ENCODE results near the gene CACNA1C. TPM values are rescaled to one million over a fixed set of nuclear protein-coding genes. Genes with fewer than 3 reads are reported as not detected.

CACNA1C gene
- total and polyA plus RNA-seq, 8 donors: 0.31 to 55.8 (median 7.2) TPM

- intact Hi-C loops (cut with DNase I; ENCODE audit: low total_unique reads): no loop called here
- Histone ChIP-seq H3K4me1 (peaks cover 0 to 15% (median 0%) of the 10 kb centered on the region in 4 donors), H3K27ac (no peak overlapping the region)
These were observed 319.4 kb downstream of the CACNA1C start for GRCh38 chr12:2372178-2372577.

DNA sequence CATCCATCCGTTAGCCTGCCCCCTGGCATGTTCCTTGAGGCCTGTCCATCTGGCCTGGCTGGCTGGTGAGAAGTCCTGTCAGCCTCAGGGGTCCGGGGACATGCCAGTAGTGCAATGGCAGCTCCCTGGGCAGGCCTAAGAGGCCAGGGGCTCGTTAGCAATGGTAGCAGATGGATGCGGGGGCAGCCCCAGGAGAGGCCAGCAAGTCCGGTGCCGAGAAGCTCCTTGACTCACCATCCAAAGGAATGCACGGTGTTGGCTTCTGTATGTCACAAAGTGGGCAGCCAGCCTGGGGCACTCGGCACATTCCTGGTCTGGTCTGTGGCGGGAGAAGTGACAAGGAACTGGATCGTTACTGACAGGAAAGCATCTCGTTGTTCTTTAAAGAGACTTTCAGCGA lies 319.9 kb downstream of the CACNA1C start:
- no peak for DNase-seq
- no peak for TF ChIP-seq EP300 (IDR thresholded peaks at IDR 0.05)
- TF ChIP-seq POLR2AphosphoS5 (IDR thresholded peaks at IDR 0.05): peak in 1 of 3 donors; percentile 12
- WGBS, 5 donors: 74 to 92% (median 86%) methylated on average over 12 of the region's 12 CpGs
- no peak overlapping the region for H3K4me3 ChIP-seq
- H3K4me1 ChIP-seq: peaks cover 0 to 18% (median 0%) of the 10 kb centered on the region in 4 donors
- no peak overlapping the region for H3K27ac ChIP-seq
- H3K9me3 ChIP-seq: no peaks in the 10 kb centered on the region
- H3K27me3 ChIP-seq: no peaks in the 10 kb centered on the region
- intact Hi-C loops (cut with DNase I; ENCODE audit: low total_unique reads): no loop called here
- H3K36me3 ChIP-seq: no peaks in the 10 kb centered on the region

More at GRCh38 chr12:2372178-2372577, 319.4 kb downstream of the CACNA1C start:
- H3K36me3 ChIP-seq: no peaks in the 10 kb centered on the region
- H3K27me3 ChIP-seq: no peaks in the 10 kb centered on the region
- H3K9me3 ChIP-seq: no peaks in the 10 kb centered on the region
- no peak for DNase-seq
- WGBS, 5 donors: 73 to 78% (median 74%) methylated on average over 6 of the region's 6 CpGs
- TF ChIP-seq POLR2A (IDR thresholded peaks at IDR 0.05): no peak
- H3K4me3 ChIP-seq: no peak overlapping the region

GRCh38 chr12:2373307-2373706 lies 320.5 kb downstream of the CACNA1C start:
- H3K9me3 ChIP-seq: no peaks in the 10 kb centered on the region
- H3K27me3 ChIP-seq: no peaks in the 10 kb centered on the region
- 81 to 91% (median 90%) methylated on average over 8 of the region's 8 CpGs for WGBS, 5 donors
- H3K4me1 ChIP-seq: peaks cover 0 to 18% (median 0%) of the 10 kb centered on the region in 4 donors
- intact Hi-C loops (cut with DNase I; ENCODE audit: low total_unique reads): no loop called here
- no peak overlapping the region for H3K27ac ChIP-seq
- H3K36me3 ChIP-seq: no peaks in the 10 kb centered on the region
- no peak for DNase-seq
- TF ChIP-seq POLR2A (IDR thresholded peaks at IDR 0.05) (no peak), EP300 (IDR thresholded peaks at IDR 0.05) (no peak), POLR2AphosphoS5 (IDR thresholded peaks at IDR 0.05) (no peak), CTCF (IDR thresholded peaks at IDR 0.05) (no peak)
- no peak overlapping the region for H3K4me3 ChIP-seq

GRCh38 chr12:2374092-2374906 lies 321.5 kb downstream of the CACNA1C start:
- Histone ChIP-seq H3K4me1 (peaks cover 0 to 24% (median 0%) of the 10 kb centered on the region in 4 donors), H3K4me3 (no peak overlapping the region), H3K36me3 (no peaks in the 10 kb centered on the region), H3K9me3 (no peaks in the 10 kb centered on the region), H3K27me3 (no peaks in the 10 kb centered on the region), H3K27ac (no peak overlapping the region)
- no peak for DNase-seq
- TF ChIP-seq POLR2A (IDR thresholded peaks at IDR 0.05) (no peak), CTCF (IDR thresholded peaks at IDR 0.05) (no peak), EP300 (IDR thresholded peaks at IDR 0.05) (no peak), POLR2AphosphoS5 (IDR thresholded peaks at IDR 0.05) (no peak)
- intact Hi-C loops (cut with DNase I; ENCODE audit: low total_unique reads): no loop called here
- WGBS, 5 donors: 77 to 86% (median 79%) methylated on average over 10 of the region's 10 CpGs

DNA sequence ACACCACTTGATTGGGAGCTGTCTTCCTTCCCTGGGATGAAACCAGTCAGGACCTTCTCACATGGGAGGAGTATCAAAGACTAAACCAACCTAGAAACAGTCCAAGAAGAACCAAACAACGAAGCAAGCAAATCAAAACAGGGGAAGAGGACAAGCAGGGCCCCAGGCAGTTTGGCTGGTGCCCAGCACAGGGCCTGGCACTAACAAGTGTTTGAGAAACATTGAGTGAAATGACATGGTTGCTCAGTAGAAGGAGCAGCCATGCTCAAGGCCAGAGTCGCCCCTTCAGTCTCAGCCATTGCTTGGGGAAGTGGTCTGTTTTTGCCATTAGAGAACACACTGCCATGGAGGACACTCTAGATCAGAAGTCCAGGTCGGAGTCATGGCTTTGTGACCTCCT lies 323.1 kb downstream of the CACNA1C start:
- Histone ChIP-seq H3K4me3 (no peak overlapping the region), H3K27me3 (no peaks in the 10 kb centered on the region), H3K9me3 (no peaks in the 10 kb centered on the region), H3K36me3 (no peaks in the 10 kb centered on the region), H3K27ac (no peak overlapping the region), H3K4me1 (peaks cover 0 to 35% (median 0%) of the 10 kb centered on the region in 4 donors)
- 62 to 83% (median 73%) methylated on average over 3 of the region's 3 CpGs for WGBS, 5 donors
- intact Hi-C loops (cut with DNase I; ENCODE audit: low total_unique reads): no loop called here
- no peak for DNase-seq
- TF ChIP-seq POLR2A (IDR thresholded peaks at IDR 0.05) (no peak), CTCF (IDR thresholded peaks at IDR 0.05) (no peak), POLR2AphosphoS5 (IDR thresholded peaks at IDR 0.05) (no peak), EP300 (IDR thresholded peaks at IDR 0.05) (no peak)
